ENCODE measurements around the gene STMN1.
A peak's percentile ranks its signal among the peaks of the same experiment; 100 is the strongest.

The STMN1 gene

DNA sequence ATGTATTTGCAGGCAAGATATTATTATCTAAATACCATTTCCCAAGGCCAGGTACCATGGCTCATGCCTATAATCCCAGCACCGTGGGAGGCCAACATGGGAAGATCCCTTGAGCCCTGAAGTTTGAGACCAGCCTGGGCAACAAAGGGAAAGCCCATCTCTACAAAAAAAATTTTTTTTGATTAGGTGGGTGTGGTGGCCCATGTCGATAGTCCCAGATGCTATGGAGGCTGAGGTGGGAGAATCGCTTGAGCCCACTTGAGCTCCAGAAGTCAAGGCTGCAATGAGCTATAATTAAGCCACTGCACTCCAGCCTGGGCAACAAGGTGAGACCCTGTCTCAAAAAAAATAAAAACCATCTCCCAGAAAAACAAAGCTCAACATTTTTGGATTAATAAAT is 2.2 kb downstream of the STMN1 start:
- no peak for DNase-seq (ENCODE audit: low read depth)
- H3K4me3 ChIP-seq (ENCODE audit: control insufficient read depth, low read depth, low read length) = peak overlapping the region; percentile 46
- TF ChIP-seq, protein P1, sequence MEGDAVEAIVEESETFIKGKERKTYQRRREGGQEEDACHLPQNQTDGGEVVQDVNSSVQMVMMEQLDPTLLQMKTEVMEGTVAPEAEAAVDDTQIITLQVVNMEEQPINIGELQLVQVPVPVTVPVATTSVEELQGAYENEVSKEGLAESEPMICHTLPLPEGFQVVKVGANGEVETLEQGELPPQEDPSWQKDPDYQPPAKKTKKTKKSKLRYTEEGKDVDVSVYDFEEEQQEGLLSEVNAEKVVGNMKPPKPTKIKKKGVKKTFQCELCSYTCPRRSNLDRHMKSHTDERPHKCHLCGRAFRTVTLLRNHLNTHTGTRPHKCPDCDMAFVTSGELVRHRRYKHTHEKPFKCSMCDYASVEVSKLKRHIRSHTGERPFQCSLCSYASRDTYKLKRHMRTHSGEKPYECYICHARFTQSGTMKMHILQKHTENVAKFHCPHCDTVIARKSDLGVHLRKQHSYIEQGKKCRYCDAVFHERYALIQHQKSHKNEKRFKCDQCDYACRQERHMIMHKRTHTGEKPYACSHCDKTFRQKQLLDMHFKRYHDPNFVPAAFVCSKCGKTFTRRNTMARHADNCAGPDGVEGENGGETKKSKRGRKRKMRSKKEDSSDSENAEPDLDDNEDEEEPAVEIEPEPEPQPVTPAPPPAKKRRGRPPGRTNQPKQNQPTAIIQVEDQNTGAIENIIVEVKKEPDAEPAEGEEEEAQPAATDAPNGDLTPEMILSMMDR (IDR thresholded peaks at IDR 0.05; ENCODE audit: control insufficient read depth, insufficient read depth, low read depth, low read length, missing control alignments) = no peak

DNA sequence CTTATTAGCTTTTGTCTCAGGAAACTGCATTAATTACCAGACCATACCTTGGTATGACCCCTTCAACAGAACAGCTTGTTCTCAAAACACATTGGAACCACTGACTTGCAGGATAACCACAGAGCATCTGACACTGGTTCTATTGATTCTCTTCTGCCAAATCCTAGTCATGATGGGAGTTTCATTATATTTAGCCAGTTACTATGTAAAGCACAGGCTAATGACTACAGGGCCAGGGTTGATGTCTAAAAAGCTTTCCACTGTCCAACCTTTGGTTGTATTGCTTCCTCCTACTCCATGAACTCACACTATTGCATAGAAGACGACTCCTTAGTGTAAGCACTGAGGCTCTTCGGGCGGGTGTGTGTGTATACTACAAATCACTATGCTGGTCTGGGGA is 3.8 kb downstream of the STMN1 start:
- H3K4me3 ChIP-seq (ENCODE audit: control insufficient read depth, low read depth, low read length) = no peak overlapping the region
- TF ChIP-seq, protein P1 (IDR thresholded peaks at IDR 0.05; ENCODE audit: control insufficient read depth, insufficient read depth, low read depth, low read length, missing control alignments) = no peak
- no peak for DNase-seq (ENCODE audit: low read depth)

DNA sequence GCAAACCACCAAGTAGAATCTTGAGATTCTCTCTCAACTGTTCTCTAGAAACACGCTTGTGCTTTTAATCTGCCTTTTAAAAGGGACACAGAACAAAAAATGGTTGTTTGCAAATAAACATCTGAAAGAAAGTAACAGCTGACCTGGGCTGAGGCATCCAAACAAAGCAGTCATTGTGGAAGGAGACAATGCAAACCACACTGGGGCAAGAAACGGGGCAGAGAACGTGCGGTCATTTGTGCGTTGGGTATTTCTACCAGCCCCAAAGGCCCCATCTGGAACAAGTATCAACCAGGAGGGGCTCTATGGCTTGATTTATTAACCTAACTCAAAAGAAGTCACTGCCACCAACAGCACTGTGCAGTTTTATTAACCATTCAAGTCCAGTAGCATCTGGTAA is 6.0 kb downstream of the STMN1 start:
- H3K4me3 ChIP-seq (ENCODE audit: control insufficient read depth, low read depth, low read length) = no peak overlapping the region
- DNase-seq (ENCODE audit: low read depth) = no peak
- TF ChIP-seq, protein P1 (IDR thresholded peaks at IDR 0.05; ENCODE audit: control insufficient read depth, insufficient read depth, low read depth, low read length, missing control alignments) = no peak

DNA sequence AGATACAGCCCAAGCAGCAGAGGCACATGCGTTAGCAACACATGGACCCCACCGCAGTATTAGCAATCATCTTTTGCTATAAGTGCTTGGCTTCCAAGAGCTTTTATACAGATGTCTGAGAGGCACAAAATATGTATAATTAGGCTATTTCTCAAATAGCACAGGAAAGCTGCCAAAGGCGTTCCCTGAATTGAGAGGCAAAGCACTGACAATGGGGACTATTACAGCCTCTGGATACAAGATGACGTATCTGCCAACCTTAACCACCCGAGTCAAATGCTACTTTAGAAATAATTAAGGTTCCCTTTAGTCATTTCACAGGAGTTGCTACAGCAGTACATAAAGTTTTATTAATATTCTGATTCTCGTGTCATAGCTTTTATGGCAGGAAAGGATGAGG is 6.4 kb downstream of the STMN1 start:
- TF ChIP-seq, protein P1 (IDR thresholded peaks at IDR 0.05; ENCODE audit: control insufficient read depth, insufficient read depth, low read depth, low read length, missing control alignments) = no peak
- H3K4me3 ChIP-seq (ENCODE audit: control insufficient read depth, low read depth, low read length) = no peak overlapping the region
- DNase-seq (ENCODE audit: low read depth) = no peak

DNA sequence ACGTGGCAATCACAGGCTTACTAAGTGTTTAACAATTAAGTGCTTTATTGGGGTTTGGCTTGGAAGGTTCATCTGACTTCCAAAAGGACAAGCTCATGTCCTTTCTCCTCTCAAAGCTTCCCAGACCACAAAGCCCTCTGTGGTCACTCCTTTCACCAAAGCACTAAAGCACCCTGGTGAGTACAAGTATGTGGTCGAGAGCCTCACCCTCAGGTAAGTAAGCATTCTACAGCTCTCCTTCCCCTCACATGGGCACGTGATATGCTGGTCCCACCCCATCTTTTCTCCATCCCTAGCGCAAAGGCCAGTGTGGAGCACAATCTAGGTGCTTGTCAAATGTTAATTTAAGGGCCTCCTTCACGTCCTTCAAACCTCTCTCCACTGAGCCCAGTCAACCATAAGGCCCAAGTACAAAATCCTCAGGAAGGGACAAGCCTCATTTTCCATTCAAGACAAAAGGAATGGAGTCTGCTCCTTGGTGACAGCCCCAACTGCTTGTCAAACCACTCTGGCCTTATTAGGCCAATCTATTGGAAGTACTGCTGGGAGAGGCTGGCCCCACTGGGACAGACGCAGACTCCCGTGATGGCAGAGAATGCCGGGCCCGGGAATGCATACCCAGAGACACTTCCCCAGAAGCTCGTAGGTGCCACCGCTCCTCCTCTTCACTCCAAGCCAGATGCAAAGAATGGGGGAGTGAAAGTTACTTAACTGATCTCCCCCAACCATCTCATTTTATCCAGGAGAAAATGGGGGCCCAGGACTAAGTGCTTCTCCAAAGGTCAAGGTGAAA is 7.8 kb downstream of the STMN1 start:
- TF ChIP-seq, protein P1 (IDR thresholded peaks at IDR 0.05; ENCODE audit: control insufficient read depth, insufficient read depth, low read depth, low read length, missing control alignments) = no peak
- no peak for DNase-seq (ENCODE audit: low read depth)
- no peak overlapping the region for H3K4me3 ChIP-seq (ENCODE audit: control insufficient read depth, low read depth, low read length)

DNA sequence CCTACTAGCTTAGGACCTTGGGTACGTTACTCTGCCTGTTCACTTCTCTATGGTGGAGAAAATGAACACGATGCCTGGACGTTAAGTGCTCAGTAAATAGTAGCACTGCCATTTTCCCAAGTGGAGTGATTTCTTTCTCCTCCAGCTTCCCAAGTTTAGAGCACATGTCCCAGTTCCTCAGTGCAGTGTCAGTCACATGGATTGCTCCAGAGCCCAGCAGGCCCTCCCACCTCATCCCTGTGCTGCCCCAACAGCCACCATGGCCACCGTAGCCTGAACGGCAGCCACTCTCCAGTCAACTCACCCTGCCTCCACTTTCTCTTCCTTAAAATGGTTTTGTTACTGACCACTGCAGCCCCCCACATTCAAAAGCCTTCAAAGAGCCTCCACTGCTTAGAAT is 8.5 kb downstream of the STMN1 start:
- no peak overlapping the region for H3K4me3 ChIP-seq (ENCODE audit: control insufficient read depth, low read depth, low read length)
- DNase-seq (ENCODE audit: low read depth) = no peak
- TF ChIP-seq, protein P1 (IDR thresholded peaks at IDR 0.05; ENCODE audit: control insufficient read depth, insufficient read depth, low read depth, low read length, missing control alignments) = no peak

Data from AG09309 (cell line).